Neural cell (in vitro differentiated cells): Measurements from ENCODE around the gene LRCOL1. TPM values are rescaled to one million over a fixed set of nuclear protein-coding genes. Genes with fewer than 3 reads are reported as not detected.

Source experiments
- H2AFZ ChIP-seq: fragments of 200-600, 300-800 bp; sonication (generic), shearing (Covaris generic); 2 replicates; pipeline ENCODE4 v1.6.0; 2014; ENCODE audit warnings: low read depth, mild to moderate bottlenecking, antibody characterized with exemption, low read length, moderate library complexity
- H3F3A ChIP-seq: fragments of 200-600 bp; shearing (Covaris generic); 2 replicates; pipeline ENCODE4 v1.6.1; 2016; ENCODE audit warnings: mild to moderate bottlenecking, moderate library complexity, mixed read lengths, antibody characterized with exemption, low read length; ENCODE audit not compliant: insufficient read depth, poor library complexity, severe bottlenecking
- H3K27ac ChIP-seq: fragments of 200-600, 300-800 bp; sonication (generic), shearing (Covaris generic); 2 replicates; pipeline ENCODE4 v1.5.1; 2014; ENCODE audit warnings: mild to moderate bottlenecking, low read length, moderate library complexity
- H3K27me3 ChIP-seq: fragments of 300-800, 200-600 bp; sonication (generic), shearing (Covaris generic); 2 replicates; pipeline ENCODE4 v1.6.0; 2014; ENCODE audit warnings: mild to moderate bottlenecking, low read depth, low read length, moderate library complexity; ENCODE audit not compliant: insufficient read depth
- H3K36me3 ChIP-seq: fragments of 300-800, 200-600 bp; sonication (generic), shearing (Covaris generic); 2 replicates; pipeline ENCODE4 v1.5.1; 2014; ENCODE audit warnings: mild to moderate bottlenecking, antibody characterized with exemption, low read length, moderate library complexity; ENCODE audit not compliant: insufficient read depth
- H3K4me2 ChIP-seq: fragments of 300-800, 200-600 bp; sonication (generic), shearing (Covaris generic); 2 replicates; pipeline ENCODE4 v1.6.0; 2014; ENCODE audit warnings: mild to moderate bottlenecking, low read length
- H3K4me3 ChIP-seq: fragments of 300-800, 200-600 bp; sonication (generic), shearing (Covaris generic); 2 replicates; pipeline ENCODE4 v1.5.1; 2014; ENCODE audit warnings: mild to moderate bottlenecking, low read length, moderate library complexity
- H3K79me2 ChIP-seq: fragments of 200-600 bp; shearing (Covaris generic); replicated peaks from 2 replicates; pipeline ENCODE4 v1.6.0; 2014; ENCODE audit warnings: mild to moderate bottlenecking, low read length, moderate library complexity; ENCODE audit not compliant: insufficient read depth
- H3K9ac ChIP-seq: fragments of 300-800, 200-600 bp; sonication (generic), shearing (Covaris generic); 2 replicates; pipeline ENCODE4 v1.6.1; 2016; ENCODE audit warnings: mild to moderate bottlenecking, low read length, mixed read lengths
- H3K9me2 ChIP-seq: fragments of 200-600 bp; shearing (Covaris generic); 2 replicates; pipeline ENCODE4 v1.6.1; 2016; ENCODE audit warnings: mild to moderate bottlenecking, low read length, mixed read lengths; ENCODE audit not compliant: insufficient read depth
- H3K9me3 ChIP-seq: fragments of 200-600, 300-800 bp; sonication (generic), shearing (Covaris generic); 2 replicates; pipeline ENCODE4 v1.6.1; 2016; ENCODE audit warnings: mild to moderate bottlenecking, mixed run types, low read length, moderate library complexity, mixed read lengths
- H4K20me1 ChIP-seq: fragments of 200-600 bp; shearing (Covaris generic); 2 replicates; pipeline ENCODE4 v1.6.1; 2016; ENCODE audit warnings: mild to moderate bottlenecking, mixed run types; ENCODE audit not compliant: insufficient read depth
- CTCF ChIP-seq: fragments of 450-650 bp; IDR thresholded peaks from 2 replicates; pipeline ENCODE4 v1.5.1; 2014; ENCODE audit warnings: antibody characterized with exemption, mild to moderate bottlenecking, moderate library complexity; ENCODE audit not compliant: poor library complexity, severe bottlenecking
- EP300 ChIP-seq: fragments of 450-650 bp; conservative IDR thresholded peaks from 2 replicates; pipeline ENCODE4 v1.6.1; 2014; ENCODE audit warnings: antibody characterized with exemption, mild to moderate bottlenecking, moderate library complexity; ENCODE audit not compliant: poor library complexity, severe bottlenecking
- EZH2 ChIP-seq: fragments of 200-600, 300-800 bp; shearing (Covaris generic), sonication (generic); IDR thresholded peaks from 2 replicates; pipeline ENCODE4 v1.6.1; 2014; ENCODE audit warnings: antibody characterized with exemption, low read length, borderline replicate concordance, mild to moderate bottlenecking; ENCODE audit not compliant: insufficient read depth, poor library complexity, severe bottlenecking
- MXI1 ChIP-seq: fragments of 450-650 bp; conservative IDR thresholded peaks from 2 replicates; pipeline ENCODE4 v1.6.1; 2014; ENCODE audit warnings: antibody characterized with exemption, mild to moderate bottlenecking; ENCODE audit not compliant: poor library complexity, severe bottlenecking
- POLR2AphosphoS5 ChIP-seq: IDR thresholded peaks from 2 replicates; pipeline ENCODE4 v1.6.1; 2012
- RAD21 ChIP-seq: fragments of 450-650 bp; conservative IDR thresholded peaks from 2 replicates; pipeline ENCODE4 v1.6.1; 2014; ENCODE audit warnings: antibody characterized with exemption, mild to moderate bottlenecking, moderate library complexity
- REST ChIP-seq: IDR thresholded peaks from 2 replicates; pipeline ENCODE4 v1.6.1; 2012; ENCODE audit warnings: borderline replicate concordance
- SMC3 ChIP-seq: fragments of 450-650 bp; conservative IDR thresholded peaks from 2 replicates; pipeline ENCODE4 v1.6.1; 2014; ENCODE audit warnings: antibody characterized with exemption, mild to moderate bottlenecking, moderate library complexity; ENCODE audit not compliant: poor library complexity
- TAF1 ChIP-seq: IDR thresholded peaks from 2 replicates; pipeline ENCODE4 v1.6.1; 2012; ENCODE audit warnings: low read depth
- polyA plus RNA-seq: library from polyadenylated mRNA; depleted of rRNA; stranded (reverse); fragments of >200 nt; gene quantifications from 2 replicates; pipeline ENCODE4 v1.2.3, GENCODE V29; 2014

LRCOL1 gene
- polyA plus RNA-seq, 1 donor from 2014 or later: not detected

DNA sequence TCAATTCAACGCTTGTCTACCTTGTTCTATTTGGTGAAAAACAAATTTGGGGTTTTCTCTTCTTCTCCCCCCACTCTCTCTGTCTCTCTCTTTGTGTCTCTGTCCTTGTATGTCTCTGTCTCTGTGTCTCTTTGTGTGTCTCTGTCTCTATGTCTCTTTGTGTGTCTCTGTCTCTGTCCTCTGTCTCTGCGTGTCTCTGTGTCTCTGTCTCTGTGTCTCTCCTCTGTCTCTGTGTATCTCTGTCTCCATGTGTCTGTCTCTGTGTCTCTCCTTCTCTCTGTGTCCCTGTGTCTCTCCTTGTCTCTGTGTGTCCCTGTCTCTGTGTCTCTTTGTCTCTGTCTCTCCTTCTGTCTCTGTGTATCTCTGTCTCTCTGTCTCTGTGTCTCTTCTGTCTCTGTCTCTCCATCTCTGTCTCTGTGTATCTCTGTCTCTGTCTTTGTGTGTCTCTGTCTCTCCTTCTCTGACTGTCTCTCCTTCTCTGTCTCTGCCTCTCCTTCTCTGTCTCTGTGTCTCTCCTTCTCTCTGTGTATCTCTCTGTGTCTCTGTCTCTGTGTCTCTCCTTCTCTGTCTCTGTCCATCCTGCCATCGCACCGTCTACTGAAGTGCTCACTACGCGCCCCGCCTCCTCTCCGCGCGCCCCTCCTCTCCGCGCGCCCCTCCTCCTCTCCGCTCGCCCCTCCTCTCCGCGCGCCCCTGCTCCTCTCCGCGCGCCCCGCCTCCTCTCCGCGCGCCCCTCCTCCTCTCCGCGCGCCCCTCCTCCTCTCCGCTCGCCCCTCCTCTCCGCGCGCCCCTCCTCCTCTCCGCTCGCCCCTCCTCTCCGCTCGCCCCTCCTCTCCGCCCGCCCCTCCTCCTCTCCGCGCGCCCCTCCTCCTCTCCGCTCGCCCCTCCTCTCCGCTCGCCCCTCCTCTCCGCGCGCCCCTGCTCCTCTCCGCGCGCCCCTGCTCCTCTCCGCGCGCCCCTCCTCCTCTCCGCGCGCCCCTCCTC is 12.8 kb downstream of the LRCOL1 start:
- no peaks in the 10 kb centered on the region for H4K20me1 ChIP-seq
- H3K4me2 ChIP-seq: peak overlapping the region; percentile 67
- H3K27me3 ChIP-seq: no peaks in the 10 kb centered on the region
- H3K9me2 ChIP-seq: no peaks in the 10 kb centered on the region
- no peaks in the 10 kb centered on the region for H3K79me2 ChIP-seq
- TF ChIP-seq SMC3 (no peak), POLR2AphosphoS5 (peak; percentile 7), REST (no peak), CTCF (no peak), EP300 (no peak), MXI1 (peak; percentile 23), EZH2 (no peak), RAD21 (no peak), TAF1 (no peak)
- H3K27ac ChIP-seq: peak overlapping the region; percentile 77
- H2AFZ ChIP-seq: peak overlapping the region; percentile 78
- peaks cover 4% of the 10 kb centered on the region for H3F3A ChIP-seq
- H3K36me3 ChIP-seq: no peaks in the 10 kb centered on the region
- H3K9ac ChIP-seq: peak overlapping the region; percentile 68
- no peaks in the 10 kb centered on the region for H3K9me3 ChIP-seq
- H3K4me3 ChIP-seq: peak overlapping the region; percentile 71

- no peak overlapping the region for H3K27ac ChIP-seq
- no peak for TF ChIP-seq REST
- no peak for TF ChIP-seq CTCF
- no peak for TF ChIP-seq TAF1
- no peak for TF ChIP-seq EP300
- no peak for TF ChIP-seq RAD21
- no peak for TF ChIP-seq MXI1
- no peak for TF ChIP-seq SMC3
- TF ChIP-seq EZH2: no peak
- no peak for TF ChIP-seq POLR2AphosphoS5
- H3K4me3 ChIP-seq: no peak overlapping the region
- no peak overlapping the region for H2AFZ ChIP-seq
- no peaks in the 10 kb centered on the region for H3K36me3 ChIP-seq
- no peaks in the 10 kb centered on the region for H4K20me1 ChIP-seq
- H3K9me3 ChIP-seq: no peaks in the 10 kb centered on the region
- no peak overlapping the region for H3K4me2 ChIP-seq
- no peaks in the 10 kb centered on the region for H3K27me3 ChIP-seq
- H3K9me2 ChIP-seq: no peaks in the 10 kb centered on the region
- no peaks in the 10 kb centered on the region for H3K79me2 ChIP-seq
- H3K9ac ChIP-seq: no peak overlapping the region
- H3F3A ChIP-seq: peaks cover 4% of the 10 kb centered on the region
Observed at GRCh38 chr12:132596016-132596415, 14.4 kb downstream of the LRCOL1 start.
